ENCODE results near the gene STAC3. TPM values are rescaled to one million over a fixed set of nuclear protein-coding genes. Genes with fewer than 3 reads are reported as not detected.

The STAC3 gene
- total RNA-seq, 1 experiment from 2014 or later: 2.8 TPM

- H3K27ac Mint-ChIP-seq: no peak overlapping the region
- H3K36me3 Mint-ChIP-seq (ENCODE audit: insufficient read depth in 1 of 3, low read depth in 3 of 3): peaks cover 55 to 97% (median 97%) of the 10 kb centered on the region in 3 experiments
Measured at GRCh38 chr12:57195611-57196371, 55.2 kb downstream of the STAC3 start.

More at GRCh38 chr12:57195611-57196371, 55.2 kb downstream of the STAC3 start:
- WGBS (ENCODE audit: extremely low coverage, insufficient read length, low lambda C conversion rate): no CpG with 5 or more reads among the region's 34 CpGs
- no peaks in the 10 kb centered on the region for H4K20me1 ChIP-seq (ENCODE audit: control insufficient read depth, insufficient read depth, insufficient read length)
- no peak overlapping the region for H2BK12ac ChIP-seq (ENCODE audit: insufficient read length, low read depth, low read length)
- H2BK15ac ChIP-seq (ENCODE audit: low read depth, low read length): no peak overlapping the region
- no peaks in the 10 kb centered on the region; the same call in 1 of the 2 replicates for H3K27me3 Mint-ChIP-seq (ENCODE audit: low read depth)
- no peaks in the 10 kb centered on the region for H3K4me1 ChIP-seq (ENCODE audit: insufficient read depth, low read length)
- no peak overlapping the region for H4K8ac ChIP-seq (replicated peaks; ENCODE audit: insufficient read length, low read depth, low read length)
- no peak overlapping the region for H3K56ac ChIP-seq (ENCODE audit: insufficient read length, low read depth, low read length)
- H3K14ac ChIP-seq (ENCODE audit: insufficient read depth, low read length): no peak overlapping the region
- no peaks in the 10 kb centered on the region for H3K4me1 Mint-ChIP-seq
- H3K79me2 ChIP-seq (ENCODE audit: insufficient read depth, low read length): no peaks in the 10 kb centered on the region
- H3K9ac ChIP-seq (ENCODE audit: extremely low read depth, insufficient read length, low read length): no peak overlapping the region
- no peak overlapping the region for H2BK120ac ChIP-seq (ENCODE audit: low read depth, low read length, poor library complexity, severe bottlenecking)
- H3K23ac ChIP-seq (ENCODE audit: insufficient read length, low read depth, low read length): no peak overlapping the region
- no peak overlapping the region for H2BK5ac ChIP-seq (ENCODE audit: insufficient read length, low read length)
- H3K9me3 ChIP-seq (ENCODE audit: control insufficient read depth, low read depth, low read length): no peaks in the 10 kb centered on the region
- H3K4ac ChIP-seq (ENCODE audit: low read depth, low read length): no peak overlapping the region
- no peak overlapping the region for H3K4me3 Mint-ChIP-seq
- no peak overlapping the region for H3K27ac ChIP-seq (ENCODE audit: insufficient read length, low read depth, low read length)
- H3T11ph ChIP-seq (ENCODE audit: low read length): no peak overlapping the region
- H2AK5ac ChIP-seq (ENCODE audit: insufficient read length, low read length): no peak overlapping the region
- H3K79me1 ChIP-seq (ENCODE audit: insufficient read depth, low read depth, low read length, poor library complexity, severe bottlenecking): no peaks in the 10 kb centered on the region
- H3K23me2 ChIP-seq (ENCODE audit: insufficient read length, low read depth, low read length, poor library complexity, severe bottlenecking): no peaks in the 10 kb centered on the region
- no peak overlapping the region for H2BK20ac ChIP-seq (ENCODE audit: low read depth, low read length, poor library complexity, severe bottlenecking)
- H3K27me3 ChIP-seq (ENCODE audit: insufficient read depth, low read length): no peaks in the 10 kb centered on the region
- TF ChIP-seq CTCF (conservative IDR thresholded peaks at IDR 0.05): no peak
- H4K91ac ChIP-seq (ENCODE audit: insufficient read length, low read depth, low read length): no peak overlapping the region
- DNase-seq: no peak
- no peak overlapping the region for H3K18ac ChIP-seq (ENCODE audit: insufficient read length, low read depth, low read length)
- no peak overlapping the region for H3K4me2 ChIP-seq (ENCODE audit: insufficient read depth, insufficient read length, low read length)
- H3K9me3 Mint-ChIP-seq: no peaks in the 10 kb centered on the region; a peak in 1 of 5 replicates
- no peak overlapping the region for H2AFZ ChIP-seq (ENCODE audit: low read length)
- no peak overlapping the region for H4K5ac ChIP-seq (ENCODE audit: insufficient read length, low read depth, low read length)

All from H9 (cell line).